ENCODE data around the gene PCBP4.

- TF ChIP-seq CTCF (IDR thresholded peaks at IDR 0.05), result no peak
- no peak for TF ChIP-seq POLR2A (IDR thresholded peaks at IDR 0.05)
These were observed 10.9 kb upstream of the PCBP4 start for GRCh38 chr3:51978143-51978502.
